Measurements from ENCODE around the gene EFTUD2.

EFTUD2 gene

GRCh38 chr17:44887971-44888954 is 11.0 kb downstream of the EFTUD2 start:
- no peak for DNase-seq (ENCODE audit: low spot score)

GRCh38 chr17:44887016-44887415 is 12.2 kb downstream of the EFTUD2 start:
- DNase-seq (ENCODE audit: low spot score) = no peak

DNA sequence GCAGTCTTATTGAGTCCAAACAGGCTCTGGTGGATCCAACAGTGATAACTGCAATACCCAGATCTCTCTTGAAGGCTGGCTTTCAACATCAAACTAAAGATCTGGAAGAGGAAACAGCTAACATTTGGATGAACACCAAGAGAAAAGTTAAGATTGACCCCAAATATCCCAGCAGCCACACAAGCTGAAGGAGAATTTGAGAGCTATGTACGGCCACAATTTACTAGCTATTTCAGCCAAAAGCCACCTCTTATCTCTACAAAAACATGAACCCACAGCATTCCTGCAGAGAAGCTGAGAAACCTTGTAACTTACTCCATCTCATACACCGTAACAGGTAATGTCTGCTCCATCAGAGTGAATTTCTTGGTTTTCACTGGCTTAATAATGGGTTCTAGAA is 14.3 kb downstream of the EFTUD2 start:
- DNase-seq (ENCODE audit: low spot score) = no peak

- no peak for DNase-seq (ENCODE audit: low spot score)
These were observed 18.1 kb downstream of the EFTUD2 start for GRCh38 chr17:44881145-44881544.

DNA sequence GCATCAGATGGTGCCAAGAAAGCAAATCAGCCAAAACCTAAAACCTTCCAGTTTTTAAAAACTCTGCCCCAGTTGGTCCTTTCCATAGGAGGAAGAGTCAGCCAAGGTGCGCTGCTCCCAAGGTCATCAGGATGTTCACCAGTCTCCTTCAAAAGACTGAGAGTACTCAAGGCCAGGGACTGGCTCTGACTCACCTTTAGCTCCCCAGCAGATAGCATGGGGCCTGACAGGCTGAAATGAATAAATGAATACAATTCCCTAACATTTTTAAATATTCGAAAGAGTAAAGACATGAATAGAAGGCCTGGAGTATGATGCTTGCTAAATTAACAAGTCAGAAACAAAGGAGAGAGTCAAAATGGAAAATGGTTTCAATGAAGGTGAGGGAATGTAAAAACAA is 19.2 kb downstream of the EFTUD2 start:
- no peak for DNase-seq (ENCODE audit: low spot score)

- no peak for DNase-seq (ENCODE audit: low spot score)
These were observed 19.9 kb downstream of the EFTUD2 start for GRCh38 chr17:44879376-44879775.

GRCh38 chr17:44878627-44879221 is 20.5 kb downstream of the EFTUD2 start:
- DNase-seq (ENCODE audit: low spot score) = peak; percentile 67

DNA sequence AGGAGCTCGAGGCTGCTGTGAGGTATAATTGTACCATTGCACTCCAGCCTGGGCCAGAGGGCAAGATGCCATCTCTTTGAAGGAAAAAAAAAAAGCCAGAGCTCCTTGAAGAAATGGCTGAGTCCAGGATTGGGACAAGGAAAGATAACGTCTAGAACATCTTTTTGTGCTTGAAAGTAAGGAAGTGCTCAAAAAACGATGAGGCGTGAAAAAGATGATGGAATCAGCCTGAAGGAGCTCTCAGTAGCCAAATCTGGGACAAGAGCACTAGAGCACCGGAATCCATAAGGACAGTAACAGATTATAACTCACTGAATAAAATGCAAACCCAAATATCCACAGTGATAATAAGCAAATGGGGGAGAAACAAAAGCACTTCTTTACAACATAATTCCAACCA is 22.1 kb downstream of the EFTUD2 start:
- no peak for DNase-seq (ENCODE audit: low spot score)

DNA sequence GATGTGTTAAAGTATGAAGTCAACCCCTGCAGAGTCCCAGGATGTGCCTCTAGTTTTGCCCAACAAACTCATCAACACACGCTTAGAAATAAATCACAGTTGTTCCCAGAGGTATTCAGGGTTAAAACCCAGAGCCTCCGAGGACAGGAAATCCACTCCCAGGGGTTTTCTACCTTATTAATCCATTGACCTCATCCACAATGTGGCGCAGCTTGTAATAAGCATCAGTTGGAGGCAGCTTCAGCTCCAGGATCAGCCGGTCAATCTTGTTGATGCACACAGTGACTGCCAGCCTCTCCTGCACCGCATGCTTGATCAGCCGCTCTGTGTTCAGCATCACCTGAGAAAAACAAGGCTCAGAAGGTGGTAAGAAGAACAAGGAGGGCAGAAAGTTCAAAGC is 23.5 kb downstream of the EFTUD2 start:
- DNase-seq (ENCODE audit: low spot score) = no peak

DNA sequence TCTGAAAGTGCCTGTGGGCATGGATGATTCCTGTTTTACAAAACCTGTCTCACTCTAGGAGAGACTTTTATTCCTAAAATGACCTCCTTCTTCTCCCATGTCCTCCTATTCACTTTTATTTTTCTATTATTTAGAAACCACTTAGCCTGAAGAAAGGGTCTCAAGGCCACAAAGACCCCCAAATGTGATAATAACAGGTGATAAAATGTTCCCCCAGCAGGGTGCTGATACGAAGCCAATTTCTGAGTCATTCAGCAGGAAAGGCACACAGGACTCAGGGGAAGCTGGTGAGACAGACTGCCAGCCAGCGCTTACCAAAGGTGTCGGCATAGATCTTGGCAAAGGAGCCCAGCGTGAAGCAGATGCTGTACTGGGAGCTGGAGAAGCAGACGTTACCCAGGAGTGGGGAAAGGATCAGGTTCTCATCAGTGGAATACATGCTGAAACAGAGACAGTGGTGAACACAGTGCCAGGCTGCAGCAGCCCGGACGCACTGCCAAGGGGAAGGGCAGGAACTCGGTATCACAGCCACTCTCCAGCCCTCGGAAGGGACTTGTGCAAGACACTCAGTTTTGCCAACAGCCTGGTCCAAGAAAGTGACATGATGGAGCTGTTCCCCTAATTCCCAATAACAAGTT is 27.0 kb downstream of the EFTUD2 start:
- DNase-seq (ENCODE audit: low spot score) = no peak

DNA sequence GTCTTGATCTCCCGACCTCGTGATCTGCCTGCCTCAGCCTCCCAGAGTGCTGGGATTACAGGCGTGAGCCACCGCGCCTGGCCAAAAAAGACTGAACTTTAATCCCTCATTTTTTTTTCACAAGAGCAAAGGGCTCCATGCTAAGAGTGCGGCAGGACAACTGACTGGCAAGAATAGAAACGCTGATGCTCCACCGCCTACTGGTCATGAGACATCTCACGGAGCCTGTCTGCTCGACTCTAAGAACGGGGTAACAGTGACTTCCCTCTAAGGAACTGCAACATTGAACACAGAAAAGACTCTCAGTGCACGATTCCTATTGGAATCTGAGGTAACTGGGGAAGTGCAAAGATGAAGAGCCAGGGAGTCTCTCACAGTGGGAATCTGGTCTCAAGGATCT is 27.7 kb downstream of the EFTUD2 start:
- DNase-seq (ENCODE audit: low spot score) = no peak

- no peak for DNase-seq (ENCODE audit: low spot score)
These were observed 31.4 kb downstream of the EFTUD2 start for GRCh38 chr17:44867841-44868240.

DNA sequence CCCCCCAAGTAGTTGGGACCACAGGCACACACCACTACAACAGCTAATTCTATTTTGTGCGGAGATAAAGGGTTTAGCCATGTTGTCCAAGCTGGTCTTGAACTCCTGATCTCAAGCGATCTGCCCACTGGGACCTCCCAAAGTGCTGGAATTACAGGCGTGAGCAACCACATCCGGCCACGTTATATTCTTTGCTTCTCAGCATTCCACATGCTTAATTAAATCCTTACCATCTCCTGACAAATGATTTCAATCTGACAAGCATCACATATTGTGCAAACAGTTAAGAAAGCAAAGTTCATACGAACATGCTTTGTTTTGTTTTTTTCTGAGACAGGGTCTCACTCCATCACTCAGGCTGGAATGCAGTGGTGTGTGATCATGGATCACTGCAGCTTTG is 33.3 kb downstream of the EFTUD2 start:
- no peak for DNase-seq (ENCODE audit: low spot score)

DNA sequence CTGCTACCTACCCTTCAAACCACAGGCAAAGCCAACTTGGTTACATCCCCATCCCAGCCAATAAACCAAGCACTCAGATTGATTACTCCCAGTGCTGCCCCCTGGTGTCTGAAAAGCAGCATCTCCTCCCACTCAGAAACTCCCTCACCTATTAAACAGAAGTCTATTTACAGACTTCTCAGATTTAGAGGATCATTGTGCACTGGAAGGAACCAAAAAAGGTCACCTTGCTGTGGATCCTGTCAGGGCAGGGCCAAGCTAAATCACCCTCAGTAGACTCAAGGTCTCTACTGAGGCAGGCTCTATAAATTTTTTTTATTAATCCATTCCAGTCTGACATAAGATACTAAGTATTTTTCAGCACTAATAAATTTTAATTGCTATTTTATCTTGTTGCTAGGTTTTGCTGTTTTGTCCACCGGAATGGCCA is 34.0 kb downstream of the EFTUD2 start:
- DNase-seq (ENCODE audit: low spot score) = peak; percentile 87

- DNase-seq (ENCODE audit: low spot score) = no peak
These were observed 34.4 kb downstream of the EFTUD2 start for GRCh38 chr17:44864831-44865230.

DNA sequence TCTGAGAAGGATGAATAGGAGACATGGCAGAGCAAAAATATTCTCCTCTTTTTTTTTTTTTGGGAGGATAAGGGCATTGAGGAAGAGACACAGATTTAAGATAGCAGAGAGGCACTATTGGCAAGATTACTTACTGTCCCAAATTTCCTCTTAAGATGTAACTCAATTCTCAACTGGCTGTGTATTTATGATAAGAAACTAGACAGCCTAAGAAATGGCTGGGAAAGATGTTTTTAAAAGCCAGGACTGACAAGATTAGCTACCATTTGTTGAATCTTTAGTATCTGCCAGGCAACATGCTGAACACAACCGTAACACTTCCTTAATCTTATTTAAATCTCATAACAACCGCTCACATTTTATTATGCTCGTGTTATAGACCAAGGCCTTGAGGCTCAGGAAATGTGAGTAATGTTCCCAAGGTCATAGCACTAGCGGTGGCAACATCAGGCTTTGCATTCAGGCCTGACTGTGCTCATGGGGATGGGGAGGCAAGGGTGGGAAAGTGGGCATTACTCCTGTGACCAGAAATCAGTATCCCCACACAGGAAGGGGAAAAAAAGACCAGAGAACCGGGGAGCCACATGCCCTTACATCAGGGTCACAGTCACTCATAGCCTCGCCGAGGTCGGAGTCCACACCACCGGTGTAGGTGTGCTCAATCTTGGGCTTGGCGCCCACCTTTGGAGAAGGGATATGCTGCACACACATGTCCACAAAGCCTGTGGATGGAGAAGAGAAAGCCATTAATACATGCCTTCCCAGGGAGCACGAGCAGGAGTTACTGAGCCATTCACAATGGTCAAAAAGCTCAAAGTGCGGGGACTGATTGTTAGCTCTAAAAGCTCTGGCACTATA is 36.0 kb downstream of the EFTUD2 start:
- DNase-seq (ENCODE audit: low spot score) = no peak

DNA sequence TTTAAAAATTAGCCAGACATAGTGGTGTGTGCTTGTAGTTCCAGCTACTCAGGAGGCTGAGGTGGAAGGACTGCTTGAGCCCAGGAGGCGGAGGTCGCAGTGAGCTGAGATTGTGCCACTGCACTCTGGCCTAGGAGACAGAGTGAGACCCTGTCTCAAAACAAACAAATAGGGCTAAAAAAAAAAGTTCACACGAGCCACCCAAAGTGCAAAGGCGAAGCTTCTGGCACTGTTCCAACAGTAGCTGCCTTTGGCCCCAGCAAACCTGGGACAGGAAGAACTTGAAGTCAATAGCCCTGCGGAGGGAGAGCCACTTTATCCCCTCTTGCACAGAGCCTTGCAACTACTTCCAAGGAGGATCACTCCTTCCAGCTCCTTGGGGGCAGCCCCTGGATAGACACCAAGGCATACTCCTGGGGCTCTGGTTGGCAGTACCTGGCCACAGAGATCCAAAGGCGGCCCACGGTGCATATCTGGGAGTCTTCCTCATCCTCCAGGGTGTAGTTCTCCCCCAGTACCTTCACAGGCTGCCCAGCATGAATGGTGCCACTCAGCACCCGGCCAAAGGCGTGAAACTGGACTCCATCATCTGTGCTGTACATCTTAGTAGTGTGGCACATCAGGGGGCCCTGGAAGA is 36.8 kb downstream of the EFTUD2 start:
- DNase-seq (ENCODE audit: low spot score) = no peak

- DNase-seq (ENCODE audit: low spot score) = no peak
These were observed 39.5 kb downstream of the EFTUD2 start for GRCh38 chr17:44859701-44860100.

DNA sequence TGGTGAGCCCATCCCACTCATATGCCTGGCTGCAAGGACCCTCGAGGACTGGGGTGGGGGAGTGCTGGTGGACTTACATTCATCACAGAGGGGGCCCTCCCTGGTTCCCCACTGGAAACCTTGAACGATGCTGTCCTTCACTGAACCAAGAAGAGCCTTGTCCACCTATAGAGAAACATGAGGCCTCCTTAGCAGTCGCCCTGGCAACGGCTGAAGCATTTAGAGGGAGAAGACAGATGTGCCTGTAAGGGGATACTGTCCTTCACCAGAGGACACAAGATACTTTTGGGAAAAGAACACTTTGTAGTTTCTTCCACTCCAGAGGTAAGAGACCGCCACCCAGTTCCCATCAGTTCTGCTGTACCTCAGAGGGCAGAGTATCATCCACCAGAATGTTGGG is 45.1 kb downstream of the EFTUD2 start:
- no peak for DNase-seq (ENCODE audit: low spot score)

DNA sequence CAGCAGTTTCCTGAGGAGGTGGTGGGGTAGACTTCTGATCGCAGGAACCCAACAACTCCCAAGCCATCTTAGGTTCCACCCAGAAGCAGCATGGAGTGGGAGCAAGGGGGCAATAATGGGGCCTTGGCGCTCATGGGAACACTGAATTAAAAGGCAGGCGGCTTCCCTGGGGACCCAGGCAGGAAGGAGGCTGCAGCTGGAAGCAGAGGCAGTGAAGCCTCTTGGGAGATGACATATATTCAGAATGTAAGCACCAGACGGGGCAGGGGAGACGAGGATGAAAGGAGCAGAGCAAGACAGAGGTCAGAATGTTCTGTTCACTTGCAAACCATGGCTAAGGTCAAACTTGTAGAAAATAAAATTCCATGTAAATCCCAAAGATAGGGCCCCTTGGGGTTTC is 48.6 kb downstream of the EFTUD2 start:
- no peak for DNase-seq (ENCODE audit: low spot score)

GRCh38 chr17:44850025-44850424 is 49.2 kb downstream of the EFTUD2 start:
- peak; percentile 30 for DNase-seq (ENCODE audit: low spot score)
